Pancreas (tissue), 10 donors: Measurements from ENCODE around the gene EDNRB. TPM values are rescaled to one million over a fixed set of nuclear protein-coding genes. Genes with fewer than 3 reads are reported as not detected.

Experiments
- ATAC-seq, 4 donors: fragments of 200-7000 bp; cut with Tn5 transposase; one replicate each; pipeline versions ENCODE4 v1.8.0 to v1.9.1; 2020; ENCODE audit warnings: mild to moderate bottlenecking in 4 of 4, moderate library complexity in 4 of 4
- DNase-seq, 6 donors: peaks; one replicate each; pipeline ENCODE4 v3.0.0-alpha.2; 2020
- FAIRE-seq: peaks from 2 replicates; lab custom pipeline; 2012; peaks lifted over from hg19 to GRCh38; lab: Jason Lieb, UNC
- H3K27ac ChIP-seq, 4 donors: fragments of 200-600 bp; sonication (generic); 1 replicate in 3 of 4; 2 replicates in 1 of 4; pipeline versions ENCODE4 v1.5.0 to v1.8.0; 2020
- H3K27me3 ChIP-seq, 4 donors: fragments of 200-600 bp; one replicate each; pipeline ENCODE4 v1.8.0; 2021
- H3K36me3 ChIP-seq, 3 donors: fragments of 200-600 bp; sonication (generic) in 1 of 3; one replicate each; pipeline versions ENCODE4 v1.5.0 to v1.8.0; 2020 to 2021
- H3K4me1 ChIP-seq, 3 donors: fragments of 200-600 bp; one replicate each; pipeline ENCODE4 v1.8.0; 2021
- H3K4me3 ChIP-seq, 4 donors: fragments of 200-600 bp; sonication (generic) in 2 of 4; one replicate each; pipeline versions ENCODE4 v1.5.0 to v1.8.0; 2020 to 2021
- H3K9me3 ChIP-seq, 4 donors: fragments of 200-600 bp; one replicate each; pipeline ENCODE4 v1.8.0; 2021
- CTCF ChIP-seq, 4 donors: fragments of 200-600 bp; sonication (generic) in 3 of 4; IDR thresholded peaks; one replicate each; pipeline versions ENCODE4 v1.5.0 to v1.8.0; 2021; ENCODE audit warnings: antibody characterized with exemption in 4 of 4
- WGBS, 2 donors: extraction: QIAGEN DNeasy Blood & Tissue Kit; methylation state at CpG; one replicate each; pipeline ENCODE4 v1.1.7; 2013; 5-methylcytosine and 5-hydroxymethylcytosine counted together
- intact Hi-C, 3 donors: fragments of 100-400 bp; cut with DNase I; formaldehyde crosslinking; loops; one replicate each; pipeline versions ENCODE4 v1.11.1 to v1.14.2; 2022
- polyA plus RNA-seq, 2 donors: library from polyadenylated mRNA; stranded (reverse); fragments of 200-250 nt; gene quantifications; one replicate each; pipeline ENCODE4 v1.2.3, GENCODE V29; 2013
- total RNA-seq, 6 donors: library from RNA; stranded (reverse); fragmentation: NEBNext Ultra II Directional in 4 of 6; extraction: Animal tissue kit (Norgen Biotek cat#: 25700) in 4 of 6; gene quantifications; one replicate each; pipeline versions ENCODE4 v1.2.1 to v1.2.4, GENCODE V29; 2021 to 2023
- donor health status: healthy with polysubstance abuse.
- donor health status: DM: no; HTN: no; CAD: no; lungs with moderate emphysema.
- donor health status: DM: no; HTN: no; CAD: no.
- donor health status: control.
- donor health status: control.
- donor health status: Bipolar disorder and iron deficiency.
- donor health status: DM: yes; HTN: yes; CAD: no.
- donor health status: DM: no; HTN: no; CAD: no.
- donor health status: DM: no; HTN: no; CAD: no.
- donor health status: DM: yes; HTN: yes; CAD: no.

EDNRB gene
- total and polyA plus RNA-seq, 8 donors = 2.0 to 12.2 (median 5.7) TPM

DNA sequence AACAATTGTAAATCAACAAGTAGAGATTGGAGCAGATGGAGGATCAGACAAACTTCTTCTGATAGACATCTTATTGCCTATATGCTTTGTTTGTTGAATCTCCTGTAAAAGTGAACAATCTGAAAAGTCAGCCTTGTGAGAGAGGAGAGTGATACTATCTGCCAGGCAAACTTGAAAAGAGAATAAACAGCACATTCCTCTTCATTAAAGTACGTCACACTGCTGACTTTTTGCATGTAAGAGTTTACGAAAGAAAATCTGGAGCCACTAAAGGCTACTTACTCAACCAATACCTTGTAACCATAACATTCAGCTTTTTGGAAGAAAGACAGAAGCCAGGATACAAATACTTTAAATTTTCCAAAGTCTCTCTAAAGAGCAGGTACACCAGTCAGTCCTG lies 42.5 kb downstream of the EDNRB start:
- DNase-seq = no peak
- no peak overlapping the region for H3K4me3 ChIP-seq
- no peaks in the 10 kb centered on the region for H3K36me3 ChIP-seq
- no peak for TF ChIP-seq CTCF (IDR thresholded peaks at IDR 0.05)
- ATAC-seq = no peak
- no peak overlapping the region for H3K27ac ChIP-seq
- WGBS, 2 donors = 34 to 39% methylated on average over 2 of the region's 2 CpGs
- H3K27me3 ChIP-seq = no peaks in the 10 kb centered on the region
- no peak for FAIRE-seq
- H3K9me3 ChIP-seq = no peaks in the 10 kb centered on the region
- intact Hi-C loops = no loop called here
- no peaks in the 10 kb centered on the region for H3K4me1 ChIP-seq

- H3K36me3 ChIP-seq = no peaks in the 10 kb centered on the region
- H3K27me3 ChIP-seq = no peaks in the 10 kb centered on the region
- H3K4me3 ChIP-seq = no peak overlapping the region
- intact Hi-C loops = no loop called here
- WGBS, 2 donors = 44 to 55% methylated on average over 4 of the region's 4 CpGs
- H3K27ac ChIP-seq = no peak overlapping the region
- no peak for TF ChIP-seq CTCF (IDR thresholded peaks at IDR 0.05)
- ATAC-seq (no peak), DNase-seq (no peak), FAIRE-seq (no peak)
- no peaks in the 10 kb centered on the region for H3K4me1 ChIP-seq
- no peaks in the 10 kb centered on the region for H3K9me3 ChIP-seq
These were observed 44.2 kb downstream of the EDNRB start for GRCh38 chr13:77874406-77874805.

DNA sequence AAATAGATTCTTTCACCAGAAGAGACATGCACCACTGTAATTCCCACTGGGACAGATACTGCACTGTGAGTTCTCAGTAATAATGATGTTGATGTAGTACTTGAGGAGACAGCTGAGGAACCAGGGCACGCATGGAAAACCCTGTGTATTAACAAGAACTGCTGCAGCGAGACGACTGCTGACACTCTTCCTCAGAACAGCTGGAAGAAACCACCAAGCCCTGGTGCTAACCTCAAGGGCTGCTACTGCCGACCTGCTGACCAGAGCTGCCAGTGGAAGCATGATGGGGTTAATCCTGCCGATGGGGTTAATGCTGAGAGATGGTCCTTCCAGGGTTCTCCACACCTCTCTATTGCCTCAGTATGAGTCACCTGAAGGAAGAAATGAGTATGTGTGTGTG lies 45.6 kb downstream of the EDNRB start:
- Histone ChIP-seq H3K36me3 (no peaks in the 10 kb centered on the region), H3K4me3 (no peak overlapping the region), H3K27ac (no peak overlapping the region), H3K9me3 (no peaks in the 10 kb centered on the region), H3K4me1 (no peaks in the 10 kb centered on the region), H3K27me3 (no peaks in the 10 kb centered on the region)
- no peak for TF ChIP-seq CTCF (IDR thresholded peaks at IDR 0.05)
- no peak for DNase-seq
- intact Hi-C loops = no loop called here
- no peak for ATAC-seq
- WGBS, 2 donors = 44 to 65% methylated on average over 5 of the region's 5 CpGs
- FAIRE-seq = no peak

GRCh38 chr13:77871596-77871995 lies 47.0 kb downstream of the EDNRB start:
- intact Hi-C loops = no loop called here
- Histone ChIP-seq H3K4me1 (no peaks in the 10 kb centered on the region), H3K27me3 (no peaks in the 10 kb centered on the region), H3K27ac (no peak overlapping the region), H3K4me3 (no peak overlapping the region), H3K9me3 (no peaks in the 10 kb centered on the region), H3K36me3 (no peaks in the 10 kb centered on the region)
- no peak for ATAC-seq
- FAIRE-seq = no peak
- no peak for DNase-seq
- TF ChIP-seq CTCF (IDR thresholded peaks at IDR 0.05) = no peak

GRCh38 chr13:77868717-77869116 lies 49.9 kb downstream of the EDNRB start:
- Histone ChIP-seq H3K27me3 (no peaks in the 10 kb centered on the region), H3K36me3 (no peaks in the 10 kb centered on the region), H3K9me3 (no peaks in the 10 kb centered on the region), H3K4me3 (no peak overlapping the region), H3K27ac (no peak overlapping the region), H3K4me1 (no peaks in the 10 kb centered on the region)
- no peak for TF ChIP-seq CTCF (IDR thresholded peaks at IDR 0.05)
- DNase-seq (no peak), FAIRE-seq (no peak), ATAC-seq (no peak)
- 73 to 100% methylated on average over 1 of the region's 1 CpG for WGBS, 2 donors
- intact Hi-C loops = no loop called here
